Calu3 (cell line): Measurements from ENCODE around the gene CAPN2. TPM values are rescaled to one million over a fixed set of nuclear protein-coding genes. Genes with fewer than 3 reads are reported as not detected.
A peak's percentile ranks its signal among the peaks of the same experiment; 100 is the strongest.

Experiments
- BruUV-seq: library from RNA; stranded (reverse); fragments of 400-500 nt; replicated peaks from 2 replicates; lab custom pipeline; 2021; lab: Mats Ljungman, UMichigan
- CTCF ChIA-PET: fragments of 300-600 bp; sonication (Branson Sonifier 250); formaldehyde crosslinking; loops from one replicate; lab custom pipeline; 2022; ENCODE audit warnings: antibody characterized with exemption; lab: Charles Lee
- DNase-seq: peaks from one replicate; pipeline ENCODE4 v3.0.0; 2022
- H3K27ac Mint-ChIP-seq: one replicate; pipeline ENCODE4 v1.8.0; 2022; ENCODE audit warnings: mixed read lengths; ENCODE audit not compliant: unreplicated experiment
- H3K27me3 Mint-ChIP-seq: one replicate; pipeline ENCODE4 v1.8.0; 2022; ENCODE audit warnings: mixed read lengths; ENCODE audit not compliant: unreplicated experiment
- H3K36me3 Mint-ChIP-seq: one replicate; pipeline ENCODE4 v1.8.0; 2022; ENCODE audit warnings: mild to moderate bottlenecking, moderate library complexity, mixed read lengths; ENCODE audit not compliant: insufficient read depth, unreplicated experiment
- H3K4me1 Mint-ChIP-seq: one replicate; pipeline ENCODE4 v1.8.0; 2022; ENCODE audit warnings: mild to moderate bottlenecking, low read depth, mixed read lengths; ENCODE audit not compliant: unreplicated experiment
- H3K4me3 Mint-ChIP-seq: one replicate; pipeline ENCODE4 v1.8.0; 2022; ENCODE audit warnings: mild to moderate bottlenecking, low read depth, moderate library complexity, mixed read lengths; ENCODE audit not compliant: unreplicated experiment
- H3K9me3 Mint-ChIP-seq: one replicate; pipeline ENCODE4 v1.8.0; 2022; ENCODE audit warnings: low read depth, mixed read lengths; ENCODE audit not compliant: unreplicated experiment
- CTCF ChIP-seq: fragments of 200-600 bp; IDR thresholded peaks from one replicate; pipeline ENCODE4 v1.8.0; 2022; ENCODE audit warnings: antibody characterized with exemption; ENCODE audit not compliant: unreplicated experiment
- intact Hi-C: fragments of 100-400 bp; cut with micrococcal nuclease; formaldehyde crosslinking; loops from one replicate; pipeline ENCODE4 v1.10.0; 2022; ENCODE audit not compliant: unreplicated experiment
- total RNA-seq: library from RNA; stranded (reverse); gene quantifications from 2 replicates; pipeline ENCODE4 v1.2.3, GENCODE V29; 2022

CAPN2 gene
- total RNA-seq, 1 experiment from 2014 or later, result 266 TPM

- TF ChIP-seq CTCF, result no peak
- no TSS peak for BruUV-seq
- CTCF ChIA-PET, result interaction anchor here (0.7 to 0.9 kb wide), 2 partner anchors 18 to 84 kb away, joined by 3 to 5 read pairs; no protein-coding TSS in a partner anchor
- H3K36me3 Mint-ChIP-seq, result peaks cover 55% of the 10 kb centered on the region
- H3K9me3 Mint-ChIP-seq, result no peaks in the 10 kb centered on the region
- no peak for DNase-seq
- H3K4me3 Mint-ChIP-seq, result no peak overlapping the region
- intact Hi-C loops, result no loop called here
- no peak overlapping the region for H3K27ac Mint-ChIP-seq
- peaks cover 71% of the 10 kb centered on the region for H3K4me1 Mint-ChIP-seq
- no peaks in the 10 kb centered on the region for H3K27me3 Mint-ChIP-seq
Observed at GRCh38 chr1:223711173-223711572, 1.2 kb upstream of the CAPN2 start.

GRCh38 chr1:223711747-223712193 is 569 bp upstream of the CAPN2 start:
- Mint-ChIP-seq H3K27ac (no peak overlapping the region), H3K4me3 (peak overlapping the region; percentile 80), H3K36me3 (peaks cover 56% of the 10 kb centered on the region), H3K4me1 (peaks cover 71% of the 10 kb centered on the region), H3K9me3 (no peaks in the 10 kb centered on the region), H3K27me3 (no peaks in the 10 kb centered on the region)
- no peak for TF ChIP-seq CTCF
- intact Hi-C loops, result no loop called here
- CTCF ChIA-PET, result interaction anchor here (0.5 to 1.8 kb wide), 6 partner anchors 9 to 655 kb away, joined by 3 to 5 read pairs (median 4); no protein-coding TSS in a partner anchor
- BruUV-seq, result no TSS peak
- no peak for DNase-seq

- Mint-ChIP-seq H3K9me3 (no peaks in the 10 kb centered on the region), H3K4me1 (peaks cover 71% of the 10 kb centered on the region), H3K4me3 (peak overlapping the region; percentile 80), H3K27ac (peak overlapping the region; percentile 94), H3K36me3 (peaks cover 54% of the 10 kb centered on the region), H3K27me3 (no peaks in the 10 kb centered on the region)
- peak; percentile 40 for DNase-seq
- BruUV-seq, result no TSS peak
- intact Hi-C loops, result no loop called here
- CTCF ChIA-PET, result interaction anchor here (0.6 to 1.8 kb wide), 6 partner anchors 8 to 63 kb away, joined by 3 to 5 read pairs (median 4); no protein-coding TSS in a partner anchor
- TF ChIP-seq CTCF, result no peak
Observed at GRCh38 chr1:223712850-223713474, 623 bp downstream of the CAPN2 start.

- Mint-ChIP-seq H3K27ac (peak overlapping the region; percentile 94), H3K27me3 (no peaks in the 10 kb centered on the region), H3K4me1 (peaks cover 67% of the 10 kb centered on the region), H3K36me3 (peaks cover 59% of the 10 kb centered on the region), H3K4me3 (peak overlapping the region; percentile 80), H3K9me3 (no peaks in the 10 kb centered on the region)
- BruUV-seq, result TSS peak; percentile 51
- CTCF ChIA-PET, result interaction anchor here (0.8 to 1.8 kb wide), 4 partner anchors 7 to 695 kb away, joined by 3 to 5 read pairs (median 3); no protein-coding TSS in a partner anchor
- intact Hi-C loops, result loop anchor here (2.0 kb wide), 1 partner anchor 27 kb away; no protein-coding TSS in a partner anchor
- DNase-seq, result no peak
- no peak for TF ChIP-seq CTCF
Observed at GRCh38 chr1:223713546-223714420, 1.4 kb downstream of the CAPN2 start.
